Fibroblast of pulmonary artery (primary cell): ENCODE data around the gene CDADC1.

Experiments used
- DNase-seq: peaks from one replicate; pipeline ENCODE4 v3.0.0-alpha.2; 2010; ENCODE audit warnings: low read depth
- H3K4me3 ChIP-seq: replicated peaks from 2 replicates; pipeline ENCODE4 v1.5.1; 2011; ENCODE audit warnings: low read depth, mild to moderate bottlenecking, control low read depth, low read length, moderate library complexity
- CTCF ChIP-seq: IDR thresholded peaks from 2 replicates; pipeline ENCODE4 v1.5.1; 2011; ENCODE audit warnings: mild to moderate bottlenecking, control low read depth, low read length, inconsistent platforms; ENCODE audit errors: missing control alignments

CDADC1 gene

DNA sequence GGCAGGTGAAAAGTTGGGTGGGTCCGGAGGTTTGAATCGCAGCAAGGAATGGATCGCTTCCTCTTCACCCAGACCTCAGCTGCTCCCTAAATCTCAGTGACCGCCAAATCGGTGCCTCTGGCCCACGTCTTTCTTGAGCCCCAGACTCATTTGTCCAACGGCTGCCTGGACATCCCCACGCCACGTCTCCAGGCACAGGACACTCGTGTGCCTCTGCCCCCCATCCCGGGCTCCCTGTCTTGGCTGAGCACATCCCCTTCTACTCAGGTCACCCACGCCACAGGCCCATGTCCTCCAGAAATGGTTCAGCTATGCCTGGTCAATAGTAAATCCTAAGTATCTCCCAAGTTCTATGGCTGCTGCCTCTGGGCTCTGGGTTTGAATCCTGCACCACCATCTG, 56.6 kb downstream of the CDADC1 start:
- DNase-seq: no peak
- no peak for TF ChIP-seq CTCF
- no peak overlapping the region for H3K4me3 ChIP-seq

DNA sequence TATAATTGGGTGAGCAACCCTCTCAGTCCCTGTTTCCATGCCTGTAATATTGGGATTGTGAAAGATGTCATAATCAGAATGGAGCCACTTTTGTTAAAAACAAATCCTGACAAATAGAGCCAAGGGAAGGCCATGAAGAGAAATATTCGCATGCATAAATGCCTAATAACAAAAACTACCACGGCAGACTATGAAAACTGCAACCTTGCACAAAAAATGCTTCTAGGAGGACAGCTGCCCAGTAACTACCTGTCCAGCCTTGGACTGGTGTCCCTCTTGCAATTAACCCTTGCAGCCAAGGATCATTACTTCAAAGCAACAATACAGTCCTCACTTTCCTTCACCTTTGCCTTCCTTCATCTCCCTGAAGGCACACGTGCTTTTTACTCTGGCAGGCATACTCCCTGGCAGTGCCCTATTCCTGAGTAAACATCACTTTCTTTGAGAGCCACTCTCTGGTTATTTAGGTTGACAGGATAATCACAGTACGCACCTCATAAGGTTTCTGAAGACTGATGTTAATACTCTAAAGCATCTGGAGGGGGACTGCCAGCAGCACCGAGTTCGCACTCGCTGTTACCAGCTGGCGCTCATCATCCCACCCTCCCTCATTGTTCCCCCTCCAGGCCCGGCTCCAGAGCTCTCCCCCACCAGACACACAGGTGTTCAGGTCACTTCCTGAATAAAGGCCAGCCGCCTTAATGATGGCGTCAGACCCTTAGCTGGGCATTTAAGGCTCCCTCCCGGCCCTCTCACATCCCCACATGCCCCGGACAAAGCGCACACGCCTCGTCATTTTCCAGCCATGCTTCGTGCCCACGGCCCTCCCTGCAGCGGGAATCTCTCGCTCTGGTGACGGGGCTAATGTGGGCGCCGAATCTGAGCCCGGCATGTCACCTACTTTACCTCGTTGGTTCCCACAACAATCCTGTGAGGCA, 57.3 kb downstream of the CDADC1 start:
- DNase-seq: no peak
- no peak for TF ChIP-seq CTCF
- H3K4me3 ChIP-seq: no peak overlapping the region

DNA sequence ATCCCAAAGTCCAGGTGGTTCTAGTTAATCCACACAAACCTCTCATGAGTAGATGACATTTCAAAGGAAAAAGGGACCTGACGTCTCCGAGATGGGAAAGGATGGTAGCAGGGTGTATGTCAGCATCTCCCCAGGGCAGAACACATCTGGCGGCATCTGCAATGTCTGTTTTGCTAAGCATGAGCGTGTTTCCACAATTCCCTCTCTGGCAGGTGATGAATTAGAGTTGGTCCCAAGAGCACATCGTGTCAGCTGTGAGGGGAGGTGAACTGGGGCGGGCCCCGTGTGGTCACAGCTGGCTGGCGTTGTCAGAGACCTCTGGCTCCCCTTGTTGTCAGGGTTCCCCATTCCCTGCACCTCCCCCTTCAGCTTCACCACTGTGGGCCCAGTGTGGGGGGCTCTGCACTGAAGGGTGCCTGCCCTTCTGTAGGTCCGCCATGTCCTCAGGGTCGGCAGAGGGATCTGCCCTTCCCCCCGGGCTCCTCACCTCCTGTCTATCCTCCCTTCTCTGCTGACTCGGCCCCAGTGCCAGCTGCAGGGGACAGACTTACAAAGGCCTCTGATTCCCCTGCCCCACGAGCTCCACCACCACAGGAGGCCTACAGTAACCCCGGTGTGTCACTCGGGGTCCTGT, 58.2 kb downstream of the CDADC1 start:
- DNase-seq: no peak
- H3K4me3 ChIP-seq: no peak overlapping the region
- TF ChIP-seq CTCF: no peak

GRCh38 chr13:49307365-49307764, 59.6 kb downstream of the CDADC1 start:
- TF ChIP-seq CTCF: no peak
- no peak overlapping the region for H3K4me3 ChIP-seq
- DNase-seq: no peak

DNA sequence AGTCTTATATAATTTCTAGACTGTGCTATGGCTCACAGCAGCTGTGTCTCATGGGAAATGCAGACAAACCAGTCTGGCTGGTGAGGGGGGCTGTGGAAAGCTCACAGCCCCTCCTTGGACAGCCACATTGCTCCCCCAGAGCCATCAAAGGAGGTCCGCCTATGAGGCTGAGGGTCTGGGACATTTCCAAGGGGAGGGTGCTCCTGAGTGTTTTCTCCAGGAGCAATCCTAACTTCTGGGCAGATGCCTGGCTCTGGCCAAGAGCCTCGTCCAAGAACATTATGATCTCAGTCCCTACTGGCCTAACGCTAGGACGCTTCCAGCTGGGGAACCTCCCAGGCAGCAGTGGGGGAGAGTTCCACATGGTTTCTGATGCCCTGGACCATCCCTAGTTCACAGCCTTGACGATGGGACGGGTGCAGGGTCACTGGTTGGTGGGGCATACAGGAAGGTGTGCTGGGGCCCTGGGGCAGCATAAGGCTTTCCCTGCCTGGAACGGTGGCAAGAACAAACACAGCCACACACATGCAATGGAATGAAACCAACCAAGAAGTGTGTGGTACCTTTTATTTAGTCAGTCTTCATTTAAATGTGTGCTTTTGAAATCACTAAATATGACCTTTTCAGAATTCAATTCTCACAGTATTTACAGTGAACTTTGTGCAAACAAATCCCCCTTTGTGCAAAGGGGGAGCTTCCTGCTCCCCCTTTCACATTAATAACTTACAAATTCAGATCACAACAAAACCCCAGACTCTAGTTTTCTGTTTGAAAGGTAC, 60.6 kb downstream of the CDADC1 start:
- H3K4me3 ChIP-seq: no peak overlapping the region
- peak; percentile 76 for DNase-seq
- TF ChIP-seq CTCF: no peak

DNA sequence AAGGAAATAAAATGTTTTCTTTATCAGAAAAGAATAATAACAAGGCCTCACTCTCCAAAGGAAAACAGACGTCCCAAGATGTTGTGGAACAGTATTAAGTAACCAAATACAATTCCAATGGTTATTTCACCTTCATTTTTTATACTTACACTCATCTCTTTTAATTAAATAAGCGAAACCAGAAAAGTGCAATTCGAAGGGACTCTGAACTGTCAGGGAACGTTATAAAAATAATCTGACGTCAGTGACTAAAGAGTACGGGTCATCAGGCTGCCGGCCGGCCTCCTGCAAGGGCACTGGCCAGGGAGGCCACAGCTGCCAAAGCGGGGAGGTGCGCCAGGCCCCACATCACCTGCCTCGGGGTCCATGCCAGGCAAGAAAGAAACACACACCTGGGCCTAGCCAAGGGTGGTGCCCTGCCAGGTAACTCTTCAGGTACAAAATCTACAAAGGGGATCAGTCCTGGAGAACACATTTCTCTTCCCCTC, 61.2 kb downstream of the CDADC1 start:
- DNase-seq: no peak
- no peak overlapping the region for H3K4me3 ChIP-seq
- no peak for TF ChIP-seq CTCF
